Measurements from ENCODE around the gene AK4.

Gene AK4

DNA sequence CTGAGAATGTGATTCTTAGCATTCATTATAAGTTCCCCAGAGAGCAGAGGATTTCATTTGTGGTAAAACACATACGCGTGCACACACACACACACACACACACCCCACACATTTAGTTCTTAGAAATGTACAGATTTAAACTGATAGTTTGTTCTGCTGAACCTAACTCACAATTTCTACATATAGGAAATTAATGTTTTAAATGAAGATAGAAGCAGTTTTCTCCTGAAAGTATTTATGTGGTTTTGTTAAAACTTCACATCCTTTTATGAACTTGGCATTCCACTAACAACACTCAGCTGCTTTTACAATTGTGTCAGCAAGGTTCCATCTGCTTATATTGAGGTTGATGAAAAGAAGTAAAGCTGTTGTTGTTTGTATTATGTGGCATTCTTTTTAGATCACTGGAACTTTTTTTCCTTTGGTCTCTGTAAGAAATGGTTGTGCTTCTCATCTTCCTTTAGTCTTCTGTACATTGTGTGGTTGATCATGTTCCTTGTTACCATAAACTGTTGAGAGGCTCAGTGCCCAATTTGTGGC is 41.6 kb downstream of the AK4 start:
- TF ChIP-seq, protein P1, sequence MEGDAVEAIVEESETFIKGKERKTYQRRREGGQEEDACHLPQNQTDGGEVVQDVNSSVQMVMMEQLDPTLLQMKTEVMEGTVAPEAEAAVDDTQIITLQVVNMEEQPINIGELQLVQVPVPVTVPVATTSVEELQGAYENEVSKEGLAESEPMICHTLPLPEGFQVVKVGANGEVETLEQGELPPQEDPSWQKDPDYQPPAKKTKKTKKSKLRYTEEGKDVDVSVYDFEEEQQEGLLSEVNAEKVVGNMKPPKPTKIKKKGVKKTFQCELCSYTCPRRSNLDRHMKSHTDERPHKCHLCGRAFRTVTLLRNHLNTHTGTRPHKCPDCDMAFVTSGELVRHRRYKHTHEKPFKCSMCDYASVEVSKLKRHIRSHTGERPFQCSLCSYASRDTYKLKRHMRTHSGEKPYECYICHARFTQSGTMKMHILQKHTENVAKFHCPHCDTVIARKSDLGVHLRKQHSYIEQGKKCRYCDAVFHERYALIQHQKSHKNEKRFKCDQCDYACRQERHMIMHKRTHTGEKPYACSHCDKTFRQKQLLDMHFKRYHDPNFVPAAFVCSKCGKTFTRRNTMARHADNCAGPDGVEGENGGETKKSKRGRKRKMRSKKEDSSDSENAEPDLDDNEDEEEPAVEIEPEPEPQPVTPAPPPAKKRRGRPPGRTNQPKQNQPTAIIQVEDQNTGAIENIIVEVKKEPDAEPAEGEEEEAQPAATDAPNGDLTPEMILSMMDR (IDR thresholded peaks at IDR 0.05; ENCODE audit: low read depth, low read length, missing control alignments), result no peak
- Histone ChIP-seq H3K27me3 (replicated peaks) (no peaks in the 10 kb centered on the region), H3K36me3 (replicated peaks) (no peaks in the 10 kb centered on the region), H3K4me3 (ENCODE audit: low read depth, low read length) (no peak overlapping the region), H3K27ac (no peak overlapping the region)
- in situ Hi-C loops (cut with HindIII; ENCODE audit: low pct_ligation_motif_present, low sequenced_read_pairs), result no loop called here
- no peak for DNase-seq

DNA sequence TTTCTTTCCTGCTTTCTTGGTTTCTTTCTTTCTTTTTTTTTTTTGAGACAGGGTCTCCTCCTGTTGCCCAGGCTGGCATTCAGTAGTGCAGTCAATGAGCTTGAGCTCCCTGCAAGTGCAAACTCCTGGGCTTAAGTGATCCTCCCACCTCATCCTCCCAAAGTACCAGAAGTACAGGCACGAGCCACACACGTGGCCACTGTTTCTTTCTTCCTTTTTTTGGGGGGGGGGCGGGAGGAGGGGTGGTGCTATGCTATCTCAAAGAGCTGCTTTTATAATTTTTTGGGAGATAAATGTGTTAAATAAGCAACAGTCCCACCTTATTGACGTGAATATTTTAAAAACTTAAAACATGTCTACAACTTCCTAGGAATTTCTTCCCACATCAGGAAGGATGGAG is 42.2 kb downstream of the AK4 start:
- H3K4me3 ChIP-seq (ENCODE audit: low read depth, low read length), result no peak overlapping the region
- H3K36me3 ChIP-seq (replicated peaks), result no peaks in the 10 kb centered on the region
- in situ Hi-C loops (cut with HindIII; ENCODE audit: low pct_ligation_motif_present, low sequenced_read_pairs), result no loop called here
- TF ChIP-seq, protein P1 (IDR thresholded peaks at IDR 0.05; ENCODE audit: low read depth, low read length, missing control alignments), result no peak
- no peak for DNase-seq
- no peaks in the 10 kb centered on the region for H3K27me3 ChIP-seq (replicated peaks)
- H3K27ac ChIP-seq, result no peak overlapping the region

DNA sequence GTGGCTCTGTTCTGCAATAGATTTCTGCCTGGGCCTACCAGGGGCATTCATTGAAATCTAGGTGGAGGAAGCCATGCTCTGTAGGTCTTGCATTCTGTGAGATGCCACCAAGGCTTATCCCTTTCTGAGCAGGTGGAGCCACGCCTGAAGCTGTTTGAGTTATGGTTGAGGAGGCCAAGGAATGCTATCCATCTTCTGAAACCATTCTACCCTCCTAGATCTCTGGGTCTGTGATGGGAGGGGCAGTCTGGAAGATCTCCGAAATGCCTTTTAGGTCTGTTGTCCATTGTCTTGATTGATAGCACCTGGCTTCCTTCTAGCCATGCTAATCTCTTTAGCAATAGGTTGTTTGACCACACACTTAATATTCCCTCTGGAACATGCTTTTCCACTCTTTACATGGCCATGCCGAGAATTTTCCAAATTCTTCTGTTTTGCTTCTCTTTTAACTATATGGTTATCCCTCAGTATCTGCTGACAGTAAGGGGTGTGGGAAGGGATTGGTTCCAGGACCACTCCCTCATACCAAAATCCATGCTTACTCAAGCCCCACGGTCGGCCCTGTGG is 45.2 kb downstream of the AK4 start:
- Histone ChIP-seq H3K36me3 (replicated peaks) (no peaks in the 10 kb centered on the region), H3K27ac (no peak overlapping the region), H3K4me3 (ENCODE audit: low read depth, low read length) (no peak overlapping the region), H3K27me3 (replicated peaks) (no peaks in the 10 kb centered on the region)
- TF ChIP-seq, protein P1 (IDR thresholded peaks at IDR 0.05; ENCODE audit: low read depth, low read length, missing control alignments), result no peak
- in situ Hi-C loops (cut with HindIII; ENCODE audit: low pct_ligation_motif_present, low sequenced_read_pairs), result no loop called here
- no peak for DNase-seq

DNA sequence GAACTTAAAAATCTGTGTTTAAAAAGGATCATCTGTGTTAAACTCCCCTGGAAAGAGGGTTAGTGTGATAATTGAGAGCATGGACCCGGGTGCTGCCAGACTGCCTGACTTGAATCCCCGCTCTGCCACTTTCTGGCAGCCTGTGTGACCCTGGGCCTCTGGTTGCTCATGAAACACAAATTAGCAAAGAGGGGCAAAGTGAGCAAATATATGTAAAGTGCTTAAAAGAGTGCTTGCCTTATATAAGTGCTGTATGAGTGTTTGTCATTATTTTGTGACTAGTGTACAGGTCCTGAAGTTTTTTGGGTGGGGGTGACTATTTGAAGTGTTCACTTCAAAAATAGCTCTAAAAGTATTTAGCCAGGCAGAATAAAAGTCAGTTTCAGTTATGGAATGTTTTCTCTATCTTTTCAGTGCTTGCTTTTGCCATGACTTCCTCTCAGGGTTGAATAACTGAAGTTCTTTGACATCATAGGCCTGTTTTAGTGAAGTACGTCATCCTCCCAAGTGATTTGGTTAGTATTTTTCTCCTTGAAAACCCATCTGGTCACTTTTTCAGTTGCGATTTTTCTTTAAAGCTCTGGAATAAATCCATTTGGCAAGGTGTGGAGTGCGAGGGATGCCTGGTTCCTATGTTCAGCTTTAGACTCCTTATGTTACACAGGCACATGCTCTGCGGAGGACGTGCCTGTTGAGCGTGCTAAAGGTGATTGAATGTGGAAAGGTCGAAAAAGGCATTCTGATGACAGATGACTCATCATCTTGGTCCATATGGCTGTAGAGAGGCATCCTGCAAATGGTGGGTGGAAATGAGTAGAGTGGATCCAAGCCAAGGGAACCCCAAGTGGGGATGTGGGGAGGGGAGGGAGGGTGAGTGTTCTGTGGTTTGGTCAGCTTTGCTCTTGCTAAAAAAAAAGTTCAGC is 47.8 kb downstream of the AK4 start:
- H3K4me3 ChIP-seq (ENCODE audit: low read depth, low read length), result no peak overlapping the region
- no peaks in the 10 kb centered on the region for H3K36me3 ChIP-seq (replicated peaks)
- H3K27me3 ChIP-seq (replicated peaks), result no peaks in the 10 kb centered on the region
- in situ Hi-C loops (cut with HindIII; ENCODE audit: low pct_ligation_motif_present, low sequenced_read_pairs), result no loop called here
- DNase-seq, result peak; percentile 82
- TF ChIP-seq, protein P1 (IDR thresholded peaks at IDR 0.05; ENCODE audit: low read depth, low read length, missing control alignments), result no peak
- peak overlapping the region; percentile 76 for H3K27ac ChIP-seq

DNA sequence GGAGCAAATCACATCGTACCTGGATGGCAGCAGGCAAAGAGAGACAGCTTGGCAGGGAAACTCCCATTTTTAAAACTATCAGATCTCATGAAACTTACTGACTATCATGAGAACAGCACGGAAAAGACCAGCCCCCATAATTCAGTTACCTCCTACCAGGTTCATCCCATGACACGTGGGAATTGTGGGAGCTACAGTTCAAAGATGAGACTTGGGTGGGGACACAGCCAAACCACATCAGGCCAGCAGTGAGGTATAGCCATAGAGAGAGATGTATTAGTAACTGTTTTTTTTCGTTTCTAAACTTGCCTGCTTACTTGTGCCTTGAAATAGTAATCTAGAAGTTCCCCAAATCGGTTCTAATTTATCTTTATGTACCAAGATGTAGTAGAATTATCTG is 48.9 kb downstream of the AK4 start:
- no peak for DNase-seq
- no peak overlapping the region for H3K4me3 ChIP-seq (ENCODE audit: low read depth, low read length)
- H3K36me3 ChIP-seq (replicated peaks), result no peaks in the 10 kb centered on the region
- H3K27ac ChIP-seq, result no peak overlapping the region
- in situ Hi-C loops (cut with HindIII; ENCODE audit: low pct_ligation_motif_present, low sequenced_read_pairs), result no loop called here
- TF ChIP-seq, protein P1 (IDR thresholded peaks at IDR 0.05; ENCODE audit: low read depth, low read length, missing control alignments), result no peak
- no peaks in the 10 kb centered on the region for H3K27me3 ChIP-seq (replicated peaks)
